Measurements from ENCODE around the gene ZNF654. TPM values are rescaled to one million over a fixed set of nuclear protein-coding genes. Genes with fewer than 3 reads are reported as not detected.

Gene ZNF654
- total RNA-seq, 1 donor from 2014 or later: 11.2 TPM

DNA sequence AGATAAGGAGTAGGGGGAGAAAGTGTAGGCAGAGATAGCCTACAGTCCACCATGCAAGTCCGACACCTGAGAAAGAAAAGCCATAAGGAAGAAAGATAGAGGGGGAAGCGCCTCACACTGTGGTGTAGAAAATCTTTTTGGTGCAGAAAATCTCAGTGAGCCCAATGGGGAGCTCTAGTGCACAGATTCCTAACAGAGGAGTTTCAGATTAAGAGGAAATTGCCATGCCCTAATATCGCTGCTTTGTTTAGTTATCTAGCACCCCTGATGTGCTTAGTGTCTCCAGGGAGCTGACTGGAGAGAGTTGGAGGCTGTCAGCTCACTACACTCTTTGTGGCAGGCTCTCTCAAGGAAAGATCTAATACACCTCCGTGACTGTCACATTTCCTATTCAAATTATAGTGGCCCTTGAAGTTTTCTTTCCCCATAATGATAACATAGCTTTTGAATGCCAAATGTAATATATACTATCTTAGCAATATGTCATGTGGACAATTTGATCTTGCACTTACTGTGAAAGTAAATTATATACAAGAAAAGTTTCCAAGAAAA, 34.0 kb upstream of the ZNF654 start:
- no peak for DNase-seq
- no peaks in the 10 kb centered on the region for H3K36me3 Mint-ChIP-seq (ENCODE audit: low read depth)
- peaks cover 5% of the 10 kb centered on the region for H3K4me1 Mint-ChIP-seq
- intact Hi-C loops (cut with micrococcal nuclease): no loop called here
- ChIA-PET POLR2A (no interaction called here), CTCF (no interaction called here)
- no peaks in the 10 kb centered on the region for H3K27me3 Mint-ChIP-seq
- H3K4me3 Mint-ChIP-seq: no peak overlapping the region
- no peak for ATAC-seq (ENCODE audit: low read depth)
- no peak overlapping the region for H3K27ac Mint-ChIP-seq
- TF ChIP-seq, protein P1, sequence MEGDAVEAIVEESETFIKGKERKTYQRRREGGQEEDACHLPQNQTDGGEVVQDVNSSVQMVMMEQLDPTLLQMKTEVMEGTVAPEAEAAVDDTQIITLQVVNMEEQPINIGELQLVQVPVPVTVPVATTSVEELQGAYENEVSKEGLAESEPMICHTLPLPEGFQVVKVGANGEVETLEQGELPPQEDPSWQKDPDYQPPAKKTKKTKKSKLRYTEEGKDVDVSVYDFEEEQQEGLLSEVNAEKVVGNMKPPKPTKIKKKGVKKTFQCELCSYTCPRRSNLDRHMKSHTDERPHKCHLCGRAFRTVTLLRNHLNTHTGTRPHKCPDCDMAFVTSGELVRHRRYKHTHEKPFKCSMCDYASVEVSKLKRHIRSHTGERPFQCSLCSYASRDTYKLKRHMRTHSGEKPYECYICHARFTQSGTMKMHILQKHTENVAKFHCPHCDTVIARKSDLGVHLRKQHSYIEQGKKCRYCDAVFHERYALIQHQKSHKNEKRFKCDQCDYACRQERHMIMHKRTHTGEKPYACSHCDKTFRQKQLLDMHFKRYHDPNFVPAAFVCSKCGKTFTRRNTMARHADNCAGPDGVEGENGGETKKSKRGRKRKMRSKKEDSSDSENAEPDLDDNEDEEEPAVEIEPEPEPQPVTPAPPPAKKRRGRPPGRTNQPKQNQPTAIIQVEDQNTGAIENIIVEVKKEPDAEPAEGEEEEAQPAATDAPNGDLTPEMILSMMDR (IDR thresholded peaks at IDR 0.05): no peak
- no peaks in the 10 kb centered on the region for H3K9me3 Mint-ChIP-seq

DNA sequence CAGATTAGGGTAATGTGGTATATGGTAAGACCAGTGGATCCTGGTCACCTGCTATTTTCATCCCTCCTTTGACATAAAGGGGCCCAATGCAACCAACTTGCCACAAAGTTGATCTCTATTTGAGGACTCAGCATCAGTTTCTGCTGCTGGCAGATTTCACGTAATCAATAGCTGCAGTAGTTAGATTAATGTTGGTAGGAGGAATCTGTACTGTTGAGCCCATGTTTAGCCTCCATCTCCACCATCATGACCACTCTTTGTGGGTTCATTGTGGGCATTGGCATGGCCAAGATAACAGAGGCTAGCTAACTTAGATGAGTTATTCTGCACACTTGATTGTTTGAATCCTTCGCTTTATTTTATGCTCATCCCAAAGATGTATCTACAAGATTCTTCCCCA, 30.2 kb upstream of the ZNF654 start:
- DNase-seq (no peak), ATAC-seq (ENCODE audit: low read depth) (no peak)
- POLR2A ChIA-PET: interaction anchor here (1.0 to 1.2 kb wide), 2 partner anchors 30 kb away, joined by 3 to 6 read pairs; partner anchors contain the start of genes CGGBP1 and ZNF654
- H3K36me3 Mint-ChIP-seq (ENCODE audit: low read depth): no peaks in the 10 kb centered on the region
- H3K9me3 Mint-ChIP-seq: no peaks in the 10 kb centered on the region
- CTCF ChIA-PET: no interaction called here
- no peak overlapping the region for H3K27ac Mint-ChIP-seq
- TF ChIP-seq, protein P1 (IDR thresholded peaks at IDR 0.05): no peak
- no peak overlapping the region for H3K4me3 Mint-ChIP-seq
- intact Hi-C loops (cut with micrococcal nuclease): no loop called here
- H3K4me1 Mint-ChIP-seq: peaks cover 32% of the 10 kb centered on the region
- H3K27me3 Mint-ChIP-seq: no peaks in the 10 kb centered on the region

GRCh38 chr3:88030210-88030609, 28.8 kb upstream of the ZNF654 start:
- Mint-ChIP-seq H3K9me3 (no peaks in the 10 kb centered on the region), H3K4me1 (peaks cover 41% of the 10 kb centered on the region), H3K4me3 (peak overlapping the region; percentile 52), H3K27ac (no peak overlapping the region), H3K27me3 (no peaks in the 10 kb centered on the region), H3K36me3 (ENCODE audit: low read depth) (no peaks in the 10 kb centered on the region)
- no peak for ATAC-seq (ENCODE audit: low read depth)
- TF ChIP-seq, protein P1 (IDR thresholded peaks at IDR 0.05): no peak
- ChIA-PET CTCF (no interaction called here), POLR2A (interaction anchor here (1.2 kb wide), 1 partner anchor 29 kb away, joined by 6 read pairs; the partner anchor contains the start of genes CGGBP1 and ZNF654)
- intact Hi-C loops (cut with micrococcal nuclease): no loop called here
- no peak for DNase-seq

DNA sequence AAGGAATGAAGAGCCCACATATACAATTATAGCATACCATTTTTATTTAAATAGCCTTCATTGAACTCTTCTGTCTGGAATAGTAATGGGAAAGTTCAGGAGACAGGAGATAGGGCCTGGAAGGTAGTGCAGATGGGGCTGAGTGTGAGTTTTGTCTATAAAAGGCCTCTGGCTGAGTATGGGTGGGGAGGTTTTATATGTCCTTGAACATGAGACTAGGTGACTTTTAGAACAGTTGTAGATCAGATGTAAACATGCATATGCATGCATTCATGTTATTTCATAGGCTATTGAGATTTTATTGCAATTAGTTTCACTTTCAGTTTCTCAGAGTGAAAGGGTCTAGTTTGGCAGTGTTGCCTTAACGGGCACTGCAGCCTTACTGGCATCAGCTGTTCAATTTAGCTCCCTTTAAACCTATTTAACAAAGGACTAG, 27.4 kb upstream of the ZNF654 start:
- no peaks in the 10 kb centered on the region for H3K36me3 Mint-ChIP-seq (ENCODE audit: low read depth)
- POLR2A ChIA-PET: interaction anchor here (1.5 to 2.3 kb wide), 3 partner anchors 25 to 118 kb away, joined by 4 to 28 read pairs (median 16); partner anchors contain the start of genes C3orf38, CGGBP1 and ZNF654
- ATAC-seq (ENCODE audit: low read depth) (peak; percentile 89), DNase-seq (no peak)
- TF ChIP-seq, protein P1 (IDR thresholded peaks at IDR 0.05): no peak
- H3K9me3 Mint-ChIP-seq: no peaks in the 10 kb centered on the region
- intact Hi-C loops (cut with micrococcal nuclease): loop anchor here (1.0 kb wide), 2 partner anchors 28 to 118 kb away; partner anchors contain the start of genes C3orf38, CGGBP1 and ZNF654
- no peaks in the 10 kb centered on the region for H3K27me3 Mint-ChIP-seq
- H3K4me1 Mint-ChIP-seq: peaks cover 41% of the 10 kb centered on the region
- peak overlapping the region; percentile 81 for H3K27ac Mint-ChIP-seq
- peak overlapping the region; percentile 84 for H3K4me3 Mint-ChIP-seq
- CTCF ChIA-PET: no interaction called here

- ChIA-PET POLR2A (interaction anchor here (0.6 to 2.3 kb wide), 4 partner anchors 25 to 118 kb away, joined by 4 to 28 read pairs (median 10); partner anchors contain the start of genes C3orf38, CGGBP1 and ZNF654), CTCF (interaction anchor here (0.8 to 1.2 kb wide), 2 partner anchors 26 to 81 kb away, joined by 3 to 5 read pairs; no protein-coding TSS in a partner anchor)
- no peak for ATAC-seq (ENCODE audit: low read depth)
- peak overlapping the region; percentile 84 for H3K4me3 Mint-ChIP-seq
- peak overlapping the region; percentile 81 for H3K27ac Mint-ChIP-seq
- no peak for DNase-seq
- H3K4me1 Mint-ChIP-seq: peaks cover 41% of the 10 kb centered on the region
- H3K9me3 Mint-ChIP-seq: no peaks in the 10 kb centered on the region
- no peaks in the 10 kb centered on the region for H3K36me3 Mint-ChIP-seq (ENCODE audit: low read depth)
- intact Hi-C loops (cut with micrococcal nuclease): loop anchor here (1.0 kb wide), 1 partner anchor 27 kb away; the partner anchor contains the start of genes CGGBP1 and ZNF654
- TF ChIP-seq, protein P1 (IDR thresholded peaks at IDR 0.05): no peak
- H3K27me3 Mint-ChIP-seq: no peaks in the 10 kb centered on the region
Measured at GRCh38 chr3:88032245-88032644, 26.8 kb upstream of the ZNF654 start.
